GM08714 (cell line): ENCODE results near the gene KIAA0753.

Source experiments
- H3K4me3 ChIP-seq: fragments of 200-500 bp; sonication (Bioruptor generic); 2 replicates; pipeline ENCODE4 v1.5.1; 2014; ENCODE audit warnings: mild to moderate bottlenecking, low read length, inconsistent platforms
- ZNF274 ChIP-seq: IDR thresholded peaks from 2 replicates; pipeline ENCODE4 v1.6.1; 2012; ENCODE audit warnings: mild to moderate bottlenecking, low read depth, low read length

KIAA0753 gene

DNA sequence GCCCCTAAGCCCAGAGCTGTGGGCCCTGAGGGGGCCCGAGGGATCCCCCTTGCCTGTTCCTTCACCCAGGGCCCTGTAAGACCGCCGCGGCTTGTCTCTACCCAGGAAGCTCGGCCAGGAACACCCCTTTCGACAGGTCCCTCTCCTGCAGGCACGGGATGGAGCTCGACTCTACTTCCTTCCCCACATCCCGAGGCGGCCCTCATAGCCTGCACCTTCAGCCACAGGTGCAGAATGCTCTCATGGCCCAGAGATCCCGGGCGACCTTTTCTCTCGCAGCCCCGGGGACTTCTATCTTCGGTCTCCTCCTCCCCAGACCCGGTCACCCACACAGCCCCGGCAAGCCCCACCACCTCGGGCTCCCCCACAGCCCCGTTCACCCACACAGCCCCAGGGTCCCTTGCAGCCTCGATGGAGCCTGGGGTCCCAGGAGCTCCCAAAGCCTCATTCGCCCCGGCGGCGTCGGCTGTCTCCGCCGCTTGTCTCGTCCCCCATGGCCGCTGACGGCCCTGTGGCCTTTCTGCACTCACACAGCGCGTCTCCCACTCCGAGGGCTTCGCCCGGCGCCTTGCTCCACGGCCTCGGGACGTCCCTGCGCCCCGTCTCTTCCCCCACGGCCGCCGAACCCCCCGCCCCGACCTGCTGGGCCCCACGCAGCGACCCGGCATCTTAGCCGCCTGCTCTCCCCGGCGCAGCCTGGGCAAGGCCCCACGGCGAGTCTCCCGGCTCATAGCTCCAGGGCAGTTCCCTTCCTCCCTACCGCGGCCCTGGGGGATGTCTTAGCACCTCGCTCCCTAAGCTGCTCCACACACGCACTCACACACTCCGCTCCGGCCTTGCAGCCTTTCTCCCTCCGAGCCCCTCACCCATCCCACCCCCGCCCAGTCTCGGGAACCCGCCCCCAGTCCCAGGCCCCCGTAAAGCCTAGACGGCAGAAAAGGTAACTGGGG lies 650 bp downstream of the KIAA0753 start:
- peak overlapping the region; percentile 90 for H3K4me3 ChIP-seq
- TF ChIP-seq ZNF274 = no peak

- no peak for TF ChIP-seq ZNF274
- peak overlapping the region; percentile 90 for H3K4me3 ChIP-seq
Measured at GRCh38 chr17:6639014-6639585, 1.4 kb downstream of the KIAA0753 start.

DNA sequence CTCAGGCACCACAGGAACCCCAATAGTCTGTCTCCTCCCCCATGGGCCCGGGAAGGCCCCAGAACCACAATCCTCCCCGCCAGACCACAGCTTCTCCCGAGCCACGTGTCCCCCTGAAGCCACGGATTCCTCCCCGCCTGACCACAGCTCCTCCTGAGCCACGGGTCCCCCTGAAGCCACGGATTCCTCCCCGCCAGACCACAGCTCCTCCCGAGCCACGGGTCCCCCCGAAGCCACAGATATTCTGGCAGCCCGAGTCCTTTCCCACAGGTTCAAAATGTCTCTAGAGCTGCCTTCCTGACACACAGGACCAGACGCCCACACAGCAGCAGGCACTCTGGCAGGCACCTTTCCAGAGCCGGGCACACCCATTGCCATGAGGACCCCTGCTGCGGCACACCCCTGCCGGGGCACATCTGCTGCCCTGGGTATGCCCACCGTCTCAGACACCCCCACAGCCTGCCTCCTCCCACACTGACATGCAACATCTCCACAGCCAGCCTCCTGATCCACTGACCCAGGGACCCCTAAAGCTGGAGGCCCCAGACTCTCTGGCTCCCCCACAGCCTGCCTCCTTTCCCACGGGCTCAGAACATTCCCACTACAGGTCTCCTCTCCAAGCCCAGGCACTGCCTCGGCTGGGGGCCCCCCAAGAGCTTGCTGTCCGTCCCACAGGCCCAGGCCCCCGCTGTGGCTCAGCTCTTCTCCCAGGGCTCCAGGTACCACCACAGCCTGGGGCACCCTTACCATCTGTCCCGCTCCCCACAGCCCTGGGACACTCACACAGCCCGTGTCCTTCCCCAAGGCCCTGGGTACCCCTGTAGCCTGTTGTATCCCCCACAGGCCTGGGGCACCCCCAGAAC lies 2.2 kb downstream of the KIAA0753 start:
- TF ChIP-seq ZNF274 = no peak
- no peak overlapping the region for H3K4me3 ChIP-seq

GRCh38 chr17:6637458-6637840 lies 3.1 kb downstream of the KIAA0753 start:
- H3K4me3 ChIP-seq = no peak overlapping the region
- no peak for TF ChIP-seq ZNF274

DNA sequence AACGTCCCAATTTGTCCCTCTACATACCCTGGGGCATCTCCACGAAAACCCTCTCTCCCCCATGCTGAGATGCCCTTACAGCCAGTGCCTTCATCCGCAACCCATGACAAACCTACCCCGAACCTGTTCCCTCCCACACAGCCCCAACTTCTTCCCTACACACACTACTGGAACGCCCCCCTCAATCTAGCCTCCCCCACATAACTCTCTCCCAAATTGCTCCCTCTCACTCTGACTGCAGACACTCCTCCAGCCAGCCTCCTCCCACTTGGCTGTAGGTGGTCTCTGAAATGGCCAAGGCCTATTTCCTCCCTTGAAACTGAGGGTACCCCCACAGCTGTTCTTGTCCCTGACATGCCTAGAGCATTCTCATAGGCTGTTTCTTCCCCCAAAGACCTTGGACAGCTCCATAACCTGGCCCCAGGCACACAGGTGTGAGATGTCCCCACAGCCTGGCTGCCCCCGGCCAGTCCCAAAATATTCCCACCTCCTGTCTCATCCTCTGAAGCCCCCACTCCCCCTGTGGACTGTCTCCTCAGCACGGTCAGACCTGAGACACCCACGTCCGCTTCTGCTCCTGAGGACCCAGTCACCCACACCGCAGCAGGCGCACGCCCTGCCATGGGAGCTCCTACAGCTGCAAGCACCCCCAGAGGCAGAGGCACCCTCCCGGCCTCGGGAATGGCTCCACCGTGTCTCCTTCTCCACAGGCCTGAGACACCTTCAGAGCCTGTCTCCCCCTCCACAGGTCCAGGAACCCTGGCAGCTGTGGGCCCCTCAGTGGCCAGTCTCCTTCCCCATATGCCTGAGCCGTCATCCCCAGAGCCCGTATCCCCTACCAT lies 3.7 kb downstream of the KIAA0753 start:
- TF ChIP-seq ZNF274 = no peak

GRCh38 chr17:6636105-6636504 lies 4.4 kb downstream of the KIAA0753 start:
- TF ChIP-seq ZNF274 = no peak
- H3K4me3 ChIP-seq = no peak overlapping the region

More for the DNA sequence above, 3.7 kb downstream of the KIAA0753 start:
- no peak overlapping the region for H3K4me3 ChIP-seq

GRCh38 chr17:6633263-6633662 lies 7.2 kb downstream of the KIAA0753 start:
- no peak overlapping the region for H3K4me3 ChIP-seq
- no peak for TF ChIP-seq ZNF274

DNA sequence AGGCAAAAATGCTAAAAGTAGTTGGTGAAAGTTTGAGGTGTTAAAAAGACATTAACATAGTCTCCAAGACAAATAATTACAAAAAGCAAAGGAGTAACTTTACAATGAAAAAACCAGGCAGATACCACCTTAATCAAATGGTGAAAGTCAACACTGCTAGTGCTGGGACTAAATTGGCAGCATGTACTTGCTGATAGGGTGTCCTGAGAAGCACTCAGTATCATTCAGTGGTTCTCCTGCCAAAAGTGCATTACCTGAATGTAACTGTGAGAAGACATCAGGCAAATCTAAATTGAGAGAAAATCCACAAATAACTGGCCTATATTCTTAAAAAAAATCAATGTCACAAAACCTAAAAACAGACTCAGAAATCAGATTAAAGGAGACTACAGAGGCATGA lies 8.0 kb downstream of the KIAA0753 start:
- TF ChIP-seq ZNF274 = no peak
- H3K4me3 ChIP-seq = no peak overlapping the region

DNA sequence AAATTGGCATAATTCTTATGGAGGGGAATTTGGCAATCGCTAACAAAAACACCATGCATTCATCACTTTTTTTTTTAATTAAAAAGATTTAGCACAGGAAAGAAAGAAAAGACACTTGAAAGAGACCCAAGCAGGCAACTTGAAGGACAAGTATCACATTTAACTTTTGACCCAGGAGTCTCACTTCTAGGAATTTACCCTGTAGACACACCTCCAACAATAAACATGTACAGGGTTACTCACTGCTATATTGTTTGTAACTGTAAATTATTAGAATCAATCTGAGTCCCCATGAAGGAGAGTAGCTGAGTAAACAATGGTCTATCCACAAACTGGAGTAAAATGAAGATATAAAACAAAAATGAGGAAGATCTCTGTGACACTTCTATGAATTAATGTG lies 10.1 kb downstream of the KIAA0753 start:
- H3K4me3 ChIP-seq = no peak overlapping the region
- TF ChIP-seq ZNF274 = no peak

DNA sequence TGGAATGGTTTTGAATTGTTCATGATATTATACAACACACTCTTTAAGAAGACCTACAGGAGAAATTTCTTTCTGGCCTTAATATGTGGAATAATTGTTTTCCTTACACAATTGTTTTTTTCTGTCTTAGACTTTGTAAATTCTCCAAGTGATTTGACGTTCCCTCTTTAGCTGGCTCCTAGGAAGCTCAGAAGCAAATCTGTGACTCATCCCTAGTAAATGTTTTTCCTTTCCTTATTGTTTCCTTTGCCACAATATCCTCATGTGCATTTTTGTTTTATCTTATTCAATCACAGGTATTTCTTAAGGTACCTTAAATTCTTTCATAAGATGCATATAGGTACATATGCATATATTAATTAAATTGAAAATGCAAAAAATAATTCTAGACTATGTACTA lies 13.5 kb downstream of the KIAA0753 start:
- no peak for TF ChIP-seq ZNF274
- H3K4me3 ChIP-seq = no peak overlapping the region

GRCh38 chr17:6626616-6627015 lies 13.9 kb downstream of the KIAA0753 start:
- H3K4me3 ChIP-seq = no peak overlapping the region
- no peak for TF ChIP-seq ZNF274

DNA sequence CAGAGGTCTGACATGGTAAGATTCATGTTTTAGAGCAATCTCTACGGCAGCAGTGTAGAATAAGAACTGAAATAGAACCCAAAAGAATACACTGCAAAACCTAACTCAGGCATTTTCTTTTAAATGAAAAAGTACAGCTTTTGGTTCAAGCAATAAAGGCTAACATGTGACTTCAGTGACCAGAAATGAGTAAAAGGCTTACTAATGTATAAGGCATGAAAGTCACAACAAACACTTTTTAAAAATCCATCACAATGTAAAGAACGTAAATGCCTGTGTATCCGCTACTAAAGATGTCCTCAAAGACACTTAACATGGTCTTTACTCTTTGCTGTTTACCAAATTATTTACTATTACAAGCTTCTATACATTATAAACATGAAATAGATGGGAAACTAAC lies 16.6 kb downstream of the KIAA0753 start:
- no peak overlapping the region for H3K4me3 ChIP-seq
- no peak for TF ChIP-seq ZNF274

DNA sequence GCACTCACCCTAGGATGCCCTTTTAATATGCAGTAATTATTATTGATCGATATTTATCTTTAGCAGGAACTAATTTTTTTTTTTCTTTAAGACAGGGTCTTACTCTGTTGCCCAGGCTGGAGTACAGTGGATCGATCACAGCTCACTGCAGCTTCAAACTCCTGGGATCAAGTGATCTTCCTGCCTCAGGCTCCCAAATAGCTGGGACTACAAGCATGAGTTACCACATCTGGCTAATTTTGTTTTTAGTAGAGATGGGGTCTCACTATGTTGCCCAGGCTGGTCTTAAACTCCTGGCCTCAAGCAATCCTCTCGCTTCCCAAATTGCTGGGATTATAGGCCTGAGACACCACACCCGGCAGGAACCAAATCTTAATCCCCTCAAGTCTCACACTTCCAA lies 29.3 kb downstream of the KIAA0753 start:
- H3K4me3 ChIP-seq = no peak overlapping the region
- TF ChIP-seq ZNF274 = no peak

- TF ChIP-seq ZNF274 = no peak
- H3K4me3 ChIP-seq = no peak overlapping the region
Measured at GRCh38 chr17:6610011-6610410, 30.5 kb downstream of the KIAA0753 start.
